ENCODE data around the gene MRTFA.
A peak's percentile ranks its signal among the peaks of the same experiment; 100 is the strongest.
"Not testable (repeated sequence)": the region's sequence is repeated elsewhere in the genome, so short reads cannot be mapped to it uniquely, and the experiment has no call there.

Gene MRTFA

DNA sequence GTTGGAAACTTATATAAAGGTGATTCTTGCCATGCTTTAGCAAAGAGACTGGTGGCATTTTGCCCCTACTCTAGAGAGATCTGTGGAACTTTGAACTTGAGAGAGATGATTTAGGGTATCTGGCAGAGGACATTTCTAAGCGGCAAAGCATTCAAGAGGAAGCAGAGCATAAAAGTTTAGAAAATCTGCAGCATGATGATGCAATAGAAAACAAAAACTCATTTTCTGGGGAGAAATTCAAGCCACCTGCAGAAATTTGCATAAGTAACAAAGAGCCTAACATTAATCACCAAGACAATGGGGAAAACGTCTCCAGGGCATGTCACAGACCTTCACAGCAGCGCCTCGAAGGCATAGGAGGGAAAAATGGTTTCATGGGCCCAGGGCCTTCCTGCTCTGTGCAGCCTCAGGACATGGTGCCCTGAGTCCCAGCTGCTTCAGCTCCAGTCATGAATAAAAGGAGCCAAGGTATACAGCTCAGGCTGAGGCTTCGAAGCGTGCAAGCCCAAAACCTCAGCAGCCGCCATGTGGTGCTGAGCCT is 83.4 kb downstream of the MRTFA start:
- Mint-ChIP-seq H3K27me3 (ENCODE audit: low read depth) (no peaks in the 10 kb centered on the region), H3K36me3 (ENCODE audit: low read depth) (peaks cover 39% of the 10 kb centered on the region), H3K4me3 (no peak overlapping the region), H3K27ac (no peak overlapping the region), H3K9me3 (peaks cover 27% of the 10 kb centered on the region), H3K4me1 (ENCODE audit: low read depth) (peaks cover 6% of the 10 kb centered on the region)

DNA sequence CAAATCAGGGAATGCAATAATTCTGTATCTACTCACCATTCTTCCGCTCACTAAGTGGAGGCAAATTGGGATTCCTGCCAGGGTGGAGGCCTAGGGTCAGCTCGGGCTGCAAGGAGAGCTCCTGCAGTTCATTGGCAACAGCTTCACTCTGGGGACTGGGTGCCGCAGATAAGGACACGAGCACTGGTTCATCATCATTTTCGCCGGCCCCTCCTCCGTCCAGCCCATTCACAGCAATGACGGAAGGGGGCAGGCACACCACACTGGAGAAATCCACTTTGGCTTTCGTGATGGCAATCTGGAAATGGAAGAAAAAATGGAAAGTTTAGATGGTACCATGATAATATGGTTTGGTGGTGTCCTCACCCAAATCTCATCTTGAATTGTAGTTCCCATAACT is 84.4 kb downstream of the MRTFA start:
- no peaks in the 10 kb centered on the region for H3K27me3 Mint-ChIP-seq (ENCODE audit: low read depth)
- H3K27ac Mint-ChIP-seq, result no peak overlapping the region
- peaks cover 44% of the 10 kb centered on the region for H3K36me3 Mint-ChIP-seq (ENCODE audit: low read depth)

DNA sequence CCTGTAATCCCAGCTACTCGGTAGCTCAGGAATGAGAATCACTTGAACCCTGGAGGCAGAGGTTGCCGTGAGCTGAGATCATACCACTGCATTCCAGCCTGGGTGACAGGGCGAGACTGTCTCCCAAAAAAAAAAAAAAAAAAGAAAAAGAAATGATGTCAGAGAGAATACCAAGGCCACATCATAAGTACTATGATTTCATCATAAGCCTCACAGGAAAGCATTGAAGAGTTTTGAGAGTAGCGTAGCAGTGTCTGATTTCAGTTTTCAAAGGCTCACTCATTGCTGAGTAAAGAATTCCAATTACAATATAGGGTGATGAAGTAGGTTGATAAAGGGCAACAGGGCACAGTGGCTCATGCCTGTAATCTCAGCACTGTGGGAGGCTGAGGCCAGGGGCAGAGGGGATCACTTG is 88.8 kb downstream of the MRTFA start:
- Mint-ChIP-seq H3K27ac (no peak overlapping the region), H3K9me3 (peaks cover 9% of the 10 kb centered on the region), H3K27me3 (ENCODE audit: low read depth) (no peaks in the 10 kb centered on the region)

More for the DNA sequence above, 84.4 kb downstream of the MRTFA start:
- H3K4me1 Mint-ChIP-seq (ENCODE audit: low read depth), result peaks cover 6% of the 10 kb centered on the region
- H3K9me3 Mint-ChIP-seq, result peaks cover 27% of the 10 kb centered on the region
- H3K4me3 Mint-ChIP-seq, result no peak overlapping the region

DNA sequence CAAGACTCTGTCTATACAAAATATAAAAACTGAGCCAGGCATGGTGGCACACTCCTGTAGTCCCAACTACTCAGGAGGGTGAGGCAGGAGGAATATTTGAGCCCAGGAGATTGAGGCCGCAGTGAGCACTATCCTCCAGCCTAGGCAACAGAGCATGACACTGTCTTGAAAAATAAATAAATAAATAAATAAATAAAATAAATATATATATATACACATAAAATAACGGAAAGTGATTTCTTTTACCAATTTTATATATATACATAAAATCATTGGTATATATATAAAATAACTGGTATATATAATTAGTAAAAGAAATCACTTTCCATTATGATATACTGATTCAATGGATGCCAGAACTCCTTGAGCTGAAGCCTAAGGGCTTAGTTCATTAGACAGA is 91.8 kb downstream of the MRTFA start:
- Mint-ChIP-seq H3K36me3 (ENCODE audit: low read depth) (peaks cover 14% of the 10 kb centered on the region), H3K27ac (no peak overlapping the region), H3K4me3 (no peak overlapping the region), H3K9me3 (no peaks in the 10 kb centered on the region), H3K27me3 (ENCODE audit: low read depth) (no peaks in the 10 kb centered on the region), H3K4me1 (ENCODE audit: low read depth) (peaks cover 21% of the 10 kb centered on the region)

More for the DNA sequence above, 88.8 kb downstream of the MRTFA start:
- peaks cover 30% of the 10 kb centered on the region for H3K36me3 Mint-ChIP-seq (ENCODE audit: low read depth)
- peaks cover 9% of the 10 kb centered on the region for H3K4me1 Mint-ChIP-seq (ENCODE audit: low read depth)
- H3K4me3 Mint-ChIP-seq, result no peak overlapping the region

DNA sequence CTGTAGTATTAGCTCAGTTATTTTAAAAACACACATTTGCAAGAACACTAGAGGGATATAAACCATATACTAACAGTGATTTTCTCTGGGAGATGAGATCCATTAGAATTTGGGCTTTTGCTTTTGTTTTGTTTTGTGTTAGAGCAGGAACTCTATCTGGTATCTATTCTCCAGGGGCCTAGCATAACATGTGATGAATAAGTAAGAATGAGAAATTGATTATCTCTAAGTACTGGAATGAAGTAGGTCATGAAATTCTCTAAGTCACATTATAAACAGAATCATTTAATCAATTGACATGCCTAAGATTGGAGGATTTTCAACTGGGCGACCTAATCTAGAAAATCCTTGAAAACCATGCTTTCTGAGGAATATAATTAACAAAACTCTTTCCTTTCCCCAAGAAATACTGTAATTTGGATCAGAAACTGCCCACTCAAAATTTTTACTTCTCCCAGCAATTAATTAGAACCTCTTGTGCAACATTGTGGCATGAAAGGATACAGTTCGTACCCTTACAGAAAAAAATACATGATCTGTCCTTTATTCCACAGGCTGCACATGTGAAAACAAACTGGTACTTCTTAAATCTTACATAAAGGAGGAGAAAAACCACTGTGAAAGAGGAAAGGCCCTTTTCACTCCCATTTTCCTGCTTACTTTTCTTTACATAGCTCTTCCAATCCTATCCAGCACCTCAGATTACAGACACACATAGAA is 93.5 kb downstream of the MRTFA start:
- Mint-ChIP-seq H3K4me1 (ENCODE audit: low read depth) (peaks cover 20% of the 10 kb centered on the region), H3K36me3 (ENCODE audit: low read depth) (peaks cover 11% of the 10 kb centered on the region), H3K4me3 (no peak overlapping the region), H3K27me3 (ENCODE audit: low read depth) (no peaks in the 10 kb centered on the region), H3K9me3 (no peaks in the 10 kb centered on the region), H3K27ac (no peak overlapping the region)

DNA sequence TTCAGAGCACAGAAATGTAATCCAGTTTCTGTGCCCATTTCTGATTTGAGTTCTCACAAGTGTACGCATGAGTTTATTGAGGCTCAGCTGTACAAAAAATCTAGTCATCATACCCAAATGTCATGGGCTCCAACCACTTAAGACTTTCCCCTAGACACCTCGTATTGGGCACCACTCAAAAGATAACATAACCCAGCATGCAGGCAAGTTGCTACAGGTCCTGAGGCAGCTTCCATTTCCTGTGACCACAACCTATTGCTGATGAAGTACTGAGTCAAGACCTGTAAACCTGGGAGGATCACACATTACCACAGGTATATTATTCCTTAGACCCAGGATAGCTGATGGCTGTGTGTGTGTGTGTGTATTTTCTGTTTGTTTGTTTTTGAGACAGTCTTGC is 95.2 kb downstream of the MRTFA start:
- Mint-ChIP-seq H3K4me1 (ENCODE audit: low read depth) (peaks cover 20% of the 10 kb centered on the region), H3K36me3 (ENCODE audit: low read depth) (peaks cover 4% of the 10 kb centered on the region), H3K27me3 (ENCODE audit: low read depth) (no peaks in the 10 kb centered on the region), H3K9me3 (no peaks in the 10 kb centered on the region), H3K27ac (no peak overlapping the region), H3K4me3 (no peak overlapping the region)

DNA sequence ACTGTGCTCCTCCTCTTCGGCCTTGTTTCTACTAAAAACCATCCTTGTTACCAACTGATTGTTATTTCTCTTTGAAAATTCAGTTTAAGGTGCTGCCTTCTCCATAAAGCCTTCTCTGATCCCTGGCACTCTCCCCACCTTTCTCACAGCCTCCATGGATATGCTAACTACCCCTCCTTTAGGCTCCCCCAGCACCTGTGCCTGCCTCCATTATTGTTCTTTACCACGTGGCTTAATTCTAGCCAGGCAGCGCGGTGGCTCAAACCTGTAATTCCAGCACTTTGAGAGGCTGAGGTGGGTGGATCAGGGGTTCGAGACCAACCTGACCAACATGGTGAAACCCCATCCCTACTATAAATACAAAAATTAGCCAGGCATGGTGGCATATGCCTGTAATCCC is 96.3 kb downstream of the MRTFA start:
- H3K9me3 Mint-ChIP-seq, result no peaks in the 10 kb centered on the region
- peaks cover 2% of the 10 kb centered on the region for H3K36me3 Mint-ChIP-seq (ENCODE audit: low read depth)
- peaks cover 24% of the 10 kb centered on the region for H3K4me1 Mint-ChIP-seq (ENCODE audit: low read depth)
- H3K27me3 Mint-ChIP-seq (ENCODE audit: low read depth), result no peaks in the 10 kb centered on the region
- peak overlapping the region; percentile 28 for H3K27ac Mint-ChIP-seq
- H3K4me3 Mint-ChIP-seq, result no peak overlapping the region

DNA sequence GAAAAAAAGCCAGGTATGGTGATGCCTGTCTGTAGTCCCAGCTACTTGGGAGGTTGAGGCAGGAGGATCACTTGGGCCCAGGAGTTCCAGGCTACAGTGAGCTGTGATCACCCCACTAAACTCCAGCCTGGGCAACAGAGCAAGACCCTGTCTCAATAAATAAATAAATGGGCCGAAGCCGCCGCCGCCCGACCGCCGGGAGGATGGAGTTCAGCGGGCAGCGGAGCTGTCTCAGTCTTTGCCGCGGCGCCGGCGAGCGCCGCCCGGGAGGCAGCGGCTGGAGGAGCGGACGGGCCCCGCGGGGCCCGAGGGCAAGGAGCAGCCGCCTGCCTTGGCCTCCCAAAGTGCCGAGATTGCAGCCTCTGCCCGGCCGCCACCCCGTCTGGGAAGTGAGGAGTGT is 100.4 kb downstream of the MRTFA start:
- not testable (repeated sequence) for H3K27me3 Mint-ChIP-seq (ENCODE audit: low read depth); H3K4me3 Mint-ChIP-seq; H3K27ac Mint-ChIP-seq; H3K36me3 Mint-ChIP-seq (ENCODE audit: low read depth); H3K9me3 Mint-ChIP-seq
- peaks cover 48% of the 10 kb centered on the region for H3K4me1 Mint-ChIP-seq (ENCODE audit: low read depth)

DNA sequence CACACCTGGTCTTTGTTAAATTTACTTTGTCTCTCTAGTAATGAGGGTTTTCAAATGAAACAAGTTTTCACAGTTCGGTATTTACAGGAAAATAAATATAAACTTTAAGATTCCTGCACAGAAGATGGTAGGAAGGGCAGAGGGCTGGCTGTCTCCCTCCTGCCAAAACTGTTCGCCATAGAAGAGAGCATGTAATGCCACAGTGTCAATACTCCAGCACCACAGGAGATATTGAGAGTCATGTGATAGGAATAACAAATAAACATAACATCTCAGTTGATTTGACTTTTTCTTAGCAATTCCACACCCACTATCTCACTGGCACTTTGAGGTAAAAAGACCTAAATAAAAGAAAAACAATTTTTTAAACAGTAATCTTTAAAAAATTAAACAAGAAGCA is 100.9 kb downstream of the MRTFA start:
- Mint-ChIP-seq H3K4me1 (ENCODE audit: low read depth) (peaks cover 46% of the 10 kb centered on the region), H3K9me3 (no peaks in the 10 kb centered on the region), H3K36me3 (ENCODE audit: low read depth) (peaks cover 2% of the 10 kb centered on the region), H3K4me3 (no peak overlapping the region), H3K27me3 (ENCODE audit: low read depth) (no peaks in the 10 kb centered on the region), H3K27ac (peak overlapping the region; percentile 39)

DNA sequence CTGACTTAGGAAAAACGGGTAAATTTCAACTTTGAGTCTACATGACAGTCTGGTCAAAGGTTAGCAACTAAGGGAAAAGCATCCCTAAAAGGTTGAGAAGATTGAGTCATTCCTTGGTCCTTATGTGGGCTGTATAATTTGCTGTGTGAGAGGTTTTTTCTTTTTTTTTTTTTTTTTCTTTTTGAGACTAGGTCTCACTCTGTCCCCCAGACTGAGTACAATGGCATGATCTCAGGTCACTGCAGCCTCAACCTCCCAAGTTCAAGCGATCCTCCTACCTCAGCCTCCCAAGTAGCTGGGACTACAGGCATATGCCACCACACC is 101.4 kb downstream of the MRTFA start:
- Mint-ChIP-seq H3K9me3 (no peaks in the 10 kb centered on the region), H3K27ac (peak overlapping the region; percentile 85), H3K36me3 (ENCODE audit: low read depth) (peaks cover 2% of the 10 kb centered on the region), H3K27me3 (ENCODE audit: low read depth) (no peaks in the 10 kb centered on the region), H3K4me3 (peak overlapping the region; percentile 55), H3K4me1 (ENCODE audit: low read depth) (peaks cover 50% of the 10 kb centered on the region)

DNA sequence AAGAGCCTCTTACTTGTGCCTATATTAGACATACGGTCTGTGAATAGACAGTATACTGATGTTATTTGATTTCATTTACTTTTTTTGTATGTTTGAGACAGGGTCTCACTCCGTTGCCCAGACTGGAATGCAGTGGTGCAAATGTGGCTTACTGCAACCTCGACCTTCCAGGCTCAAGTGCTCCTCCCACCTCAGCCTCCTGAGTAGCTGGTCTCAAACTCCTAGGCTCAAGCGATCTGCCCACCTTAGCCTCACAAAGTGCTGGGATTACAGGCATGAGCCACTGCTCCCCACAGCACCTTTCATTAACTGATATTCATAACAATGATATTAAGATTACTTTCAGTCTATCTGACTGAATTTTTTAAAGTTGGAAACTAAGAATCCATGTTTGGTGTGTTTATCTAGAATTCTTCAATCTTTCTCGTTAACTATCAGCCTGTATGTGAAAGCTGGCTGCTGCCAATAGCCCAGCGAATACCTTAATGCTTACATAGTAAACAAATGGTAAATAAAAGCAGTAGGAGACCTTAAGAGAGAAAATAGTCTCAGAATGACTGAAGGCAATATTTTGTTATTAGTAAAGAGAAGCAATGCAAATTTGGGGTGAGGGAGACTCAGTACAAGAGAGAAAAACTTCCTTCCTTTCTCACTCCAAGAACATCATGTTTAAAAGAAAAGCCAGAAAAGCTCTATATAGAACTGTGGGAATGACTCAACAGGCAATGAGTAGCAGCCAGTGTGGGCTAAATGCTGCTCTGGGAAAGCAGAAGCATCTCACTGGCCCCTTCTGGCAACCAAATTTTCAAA is 101.9 kb downstream of the MRTFA start:
- peaks cover 2% of the 10 kb centered on the region for H3K36me3 Mint-ChIP-seq (ENCODE audit: low read depth)
- peaks cover 55% of the 10 kb centered on the region for H3K4me1 Mint-ChIP-seq (ENCODE audit: low read depth)
- H3K27ac Mint-ChIP-seq, result peak overlapping the region; percentile 85
- H3K27me3 Mint-ChIP-seq (ENCODE audit: low read depth), result no peaks in the 10 kb centered on the region
- peak overlapping the region; percentile 55 for H3K4me3 Mint-ChIP-seq
- H3K9me3 Mint-ChIP-seq, result no peaks in the 10 kb centered on the region

DNA sequence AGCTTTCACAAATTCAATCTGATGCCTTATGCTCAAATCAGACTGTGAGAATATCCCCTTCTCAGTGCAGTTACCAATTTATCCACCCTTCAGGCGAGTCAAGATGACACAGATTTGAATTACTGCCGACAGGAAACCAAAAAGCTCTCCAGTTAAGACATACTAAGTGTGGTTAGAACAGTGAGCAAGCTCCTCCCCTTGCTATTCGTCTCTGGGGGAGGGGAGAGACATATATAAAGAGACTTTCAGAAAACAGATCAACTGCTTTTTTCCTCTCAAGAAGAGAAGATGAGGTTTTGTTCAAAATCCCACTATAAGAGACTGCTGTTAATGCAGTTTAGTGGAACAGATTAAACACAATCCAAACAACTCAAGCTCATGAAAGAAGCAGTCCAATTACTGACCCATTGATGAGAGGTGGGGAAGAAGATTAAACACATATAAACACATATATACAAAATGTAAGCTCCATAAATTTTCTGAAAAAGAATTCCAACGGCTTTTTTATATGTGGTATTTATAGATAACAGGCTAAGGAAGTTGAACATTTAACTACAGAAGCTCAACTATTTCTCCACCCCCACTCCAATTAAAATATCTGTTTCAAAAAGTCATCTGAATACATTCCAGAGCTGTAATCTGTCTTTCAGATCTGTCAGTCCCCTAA is 102.7 kb downstream of the MRTFA start:
- no peaks in the 10 kb centered on the region for H3K27me3 Mint-ChIP-seq (ENCODE audit: low read depth)
- peaks cover 55% of the 10 kb centered on the region for H3K4me1 Mint-ChIP-seq (ENCODE audit: low read depth)
- H3K4me3 Mint-ChIP-seq, result peak overlapping the region; percentile 85
- peak overlapping the region; percentile 85 for H3K27ac Mint-ChIP-seq
- no peaks in the 10 kb centered on the region for H3K9me3 Mint-ChIP-seq
- peaks cover 2% of the 10 kb centered on the region for H3K36me3 Mint-ChIP-seq (ENCODE audit: low read depth)

DNA sequence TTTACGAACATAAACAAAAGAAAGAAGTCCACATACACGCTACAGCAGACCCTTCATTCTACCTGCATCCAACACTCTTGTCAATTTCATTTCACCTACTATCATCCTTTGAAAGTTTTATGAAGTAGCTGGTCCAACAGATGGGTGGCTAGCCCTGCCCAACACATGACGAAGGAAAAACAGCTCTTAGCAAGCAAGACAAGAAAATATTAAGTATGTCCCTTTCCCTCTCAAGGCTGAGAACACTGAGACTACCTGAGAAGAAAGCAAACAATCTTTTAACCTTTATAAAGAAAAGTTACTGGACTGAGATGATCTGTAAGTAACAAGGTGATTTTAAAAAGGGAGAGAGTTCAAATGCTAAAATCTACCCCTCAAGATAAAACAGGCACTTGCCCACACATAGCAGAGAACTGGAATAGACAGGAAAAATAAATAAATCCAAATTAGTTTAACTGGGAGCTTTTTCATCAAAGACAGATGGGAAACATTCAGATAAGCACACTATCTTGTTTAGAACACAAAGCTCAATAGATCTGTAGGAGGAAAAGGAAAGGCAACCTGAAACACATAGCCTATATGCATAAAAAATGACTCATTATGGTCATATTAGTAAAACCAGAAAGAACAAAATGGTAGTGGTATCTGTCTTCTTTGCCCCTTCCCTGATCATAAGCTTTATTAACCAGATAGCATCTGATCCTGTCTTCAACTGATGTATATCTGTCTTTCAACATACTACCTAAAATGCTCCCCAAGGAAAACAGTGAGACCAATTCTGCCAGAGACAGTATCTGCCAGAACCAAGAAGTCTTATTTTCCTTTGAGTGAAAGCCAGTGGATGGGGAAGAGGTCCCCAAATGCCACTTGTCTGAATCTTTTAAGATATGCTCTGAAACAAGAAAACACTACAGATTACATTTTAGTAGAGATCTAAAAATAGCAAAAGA is 104.3 kb downstream of the MRTFA start:
- no peaks in the 10 kb centered on the region for H3K9me3 Mint-ChIP-seq
- peaks cover 57% of the 10 kb centered on the region for H3K4me1 Mint-ChIP-seq (ENCODE audit: low read depth)
- peak overlapping the region; percentile 75 for H3K27ac Mint-ChIP-seq
- H3K36me3 Mint-ChIP-seq (ENCODE audit: low read depth), result peaks cover 2% of the 10 kb centered on the region
- H3K27me3 Mint-ChIP-seq (ENCODE audit: low read depth), result no peaks in the 10 kb centered on the region
- H3K4me3 Mint-ChIP-seq, result peak overlapping the region; percentile 75

DNA sequence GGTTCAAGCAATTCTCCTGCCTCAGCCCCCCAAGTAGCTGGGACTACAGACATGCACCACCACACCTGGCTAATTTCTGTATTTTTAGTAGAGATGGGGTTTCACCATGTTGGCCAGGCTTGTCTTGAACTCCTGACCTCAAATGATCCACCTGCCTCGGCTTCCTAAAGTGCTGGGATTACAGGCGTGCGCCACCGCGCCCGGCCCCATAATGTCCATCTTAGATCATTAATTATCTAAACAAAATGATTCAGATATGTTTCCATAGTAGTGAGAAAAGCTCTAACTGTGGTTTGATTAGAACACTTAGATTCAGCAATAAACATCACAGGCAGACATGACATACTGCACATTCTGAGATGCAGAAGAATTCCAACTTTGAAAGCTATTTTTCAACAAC is 106.1 kb downstream of the MRTFA start:
- H3K4me1 Mint-ChIP-seq (ENCODE audit: low read depth), result peaks cover 61% of the 10 kb centered on the region
- not testable (repeated sequence) for H3K4me3 Mint-ChIP-seq; H3K9me3 Mint-ChIP-seq; H3K27me3 Mint-ChIP-seq (ENCODE audit: low read depth); H3K36me3 Mint-ChIP-seq (ENCODE audit: low read depth)
- peak overlapping the region; percentile 13 for H3K27ac Mint-ChIP-seq
